Inferior parietal cortex (tissue), 1 donor: ENCODE data around the gene ARHGAP5.
"Not testable (repeated sequence)": the region's sequence is repeated elsewhere in the genome, so short reads cannot be mapped to it uniquely, and the experiment has no call there.

Experiments used
- DNase-seq: peaks from one replicate; pipeline ENCODE4 v3.0.0-alpha.2; 2016; ENCODE audit errors: extremely low spot score

ARHGAP5 gene

DNA sequence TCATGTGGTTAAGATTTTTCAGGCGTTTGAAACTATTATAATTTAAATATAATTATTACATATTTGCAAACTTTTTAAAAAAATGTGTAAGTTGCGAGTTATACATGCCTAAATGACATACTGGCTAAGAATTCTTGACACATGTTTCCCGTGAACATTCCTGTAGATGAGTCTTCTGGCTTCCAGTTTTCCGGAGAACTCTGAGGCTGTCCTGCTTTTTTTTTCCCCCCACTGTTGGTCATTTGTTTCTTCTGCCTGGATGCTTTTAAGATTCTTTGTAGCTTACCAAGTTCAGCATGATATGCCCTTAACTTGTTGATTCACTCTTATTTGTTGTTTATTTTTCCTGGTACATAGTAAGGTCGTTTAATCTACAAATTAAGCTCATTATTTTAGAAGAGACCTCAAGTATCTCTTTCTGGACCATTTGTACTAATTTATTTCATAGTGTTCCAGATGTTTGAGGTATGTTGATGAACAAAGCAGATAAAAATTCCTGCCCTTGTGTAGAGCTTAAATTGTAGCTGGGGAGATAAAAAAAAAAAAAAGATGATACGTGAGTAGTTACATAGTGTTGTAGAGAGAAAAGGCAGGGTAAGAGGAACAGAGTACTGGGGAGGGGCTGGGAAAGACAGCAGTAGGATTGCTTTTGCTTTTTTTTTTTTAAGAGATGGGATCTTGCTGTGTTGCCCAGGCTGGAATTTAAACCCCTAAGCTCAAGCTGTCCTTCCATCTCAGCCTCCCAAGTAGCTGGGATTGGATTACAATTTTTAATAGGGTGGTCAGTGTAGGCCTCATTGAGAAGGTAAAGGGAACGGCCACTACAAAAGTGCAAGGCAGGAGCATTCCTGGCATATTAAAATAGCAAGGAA is 32.8 kb downstream of the ARHGAP5 start:
- no peak for DNase-seq

DNA sequence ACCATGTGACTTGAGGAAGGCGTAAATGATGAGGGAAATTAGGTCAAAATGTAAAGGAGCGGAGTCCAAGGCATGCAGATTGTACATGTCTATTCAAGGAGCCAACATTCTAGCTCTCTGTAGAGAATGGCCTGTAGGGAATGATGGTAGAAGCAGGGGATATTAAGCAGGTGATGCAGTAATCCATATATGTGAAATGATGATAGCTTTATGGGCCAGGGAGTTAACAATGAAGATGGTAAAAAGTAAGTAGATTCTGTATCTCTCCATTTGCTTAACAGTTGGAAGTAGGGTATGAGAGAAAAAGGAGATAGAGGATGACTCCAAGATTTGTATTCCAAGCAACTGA is 33.4 kb downstream of the ARHGAP5 start:
- no peak for DNase-seq

DNA sequence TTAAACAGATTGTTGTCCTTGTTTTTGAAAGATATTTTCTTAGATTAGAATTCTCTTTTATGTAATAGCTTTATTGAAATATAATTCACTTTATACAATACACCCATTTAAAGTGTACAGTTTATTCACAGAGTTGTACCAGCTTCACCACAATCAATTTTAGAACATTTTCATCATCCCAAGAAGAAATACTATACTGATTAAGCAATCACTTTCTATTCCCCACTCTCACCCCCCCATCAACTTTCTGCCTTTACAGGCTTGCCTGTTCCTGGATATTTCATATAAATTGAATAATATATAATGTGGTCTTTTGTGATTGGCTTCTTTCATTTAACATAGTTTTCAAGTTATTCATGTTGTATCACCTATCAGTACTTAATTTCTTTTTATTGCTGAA is 44.4 kb downstream of the ARHGAP5 start:
- DNase-seq, result no peak

DNA sequence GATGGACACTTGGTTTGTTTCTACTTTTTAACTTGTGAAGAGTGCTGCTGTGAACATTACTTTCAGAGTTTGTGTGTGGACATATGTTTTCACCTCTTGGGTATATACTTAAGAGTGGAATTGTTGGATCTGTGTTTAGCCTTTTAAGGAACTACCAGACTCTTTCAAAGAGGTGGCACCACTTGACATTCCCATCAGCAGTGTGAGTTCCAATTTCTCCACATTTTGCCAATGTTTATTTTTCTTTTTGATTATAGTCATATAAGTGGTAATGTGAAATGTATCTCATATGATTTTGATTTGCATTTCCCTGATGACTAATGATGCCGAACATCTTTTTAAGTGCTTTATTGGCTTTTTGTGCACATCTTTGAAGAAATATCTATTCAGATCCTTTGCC is 44.8 kb downstream of the ARHGAP5 start:
- no peak for DNase-seq

- DNase-seq, result not testable (repeated sequence)
These were observed 50.0 kb downstream of the ARHGAP5 start for GRCh38 chr14:32126899-32127730.

DNA sequence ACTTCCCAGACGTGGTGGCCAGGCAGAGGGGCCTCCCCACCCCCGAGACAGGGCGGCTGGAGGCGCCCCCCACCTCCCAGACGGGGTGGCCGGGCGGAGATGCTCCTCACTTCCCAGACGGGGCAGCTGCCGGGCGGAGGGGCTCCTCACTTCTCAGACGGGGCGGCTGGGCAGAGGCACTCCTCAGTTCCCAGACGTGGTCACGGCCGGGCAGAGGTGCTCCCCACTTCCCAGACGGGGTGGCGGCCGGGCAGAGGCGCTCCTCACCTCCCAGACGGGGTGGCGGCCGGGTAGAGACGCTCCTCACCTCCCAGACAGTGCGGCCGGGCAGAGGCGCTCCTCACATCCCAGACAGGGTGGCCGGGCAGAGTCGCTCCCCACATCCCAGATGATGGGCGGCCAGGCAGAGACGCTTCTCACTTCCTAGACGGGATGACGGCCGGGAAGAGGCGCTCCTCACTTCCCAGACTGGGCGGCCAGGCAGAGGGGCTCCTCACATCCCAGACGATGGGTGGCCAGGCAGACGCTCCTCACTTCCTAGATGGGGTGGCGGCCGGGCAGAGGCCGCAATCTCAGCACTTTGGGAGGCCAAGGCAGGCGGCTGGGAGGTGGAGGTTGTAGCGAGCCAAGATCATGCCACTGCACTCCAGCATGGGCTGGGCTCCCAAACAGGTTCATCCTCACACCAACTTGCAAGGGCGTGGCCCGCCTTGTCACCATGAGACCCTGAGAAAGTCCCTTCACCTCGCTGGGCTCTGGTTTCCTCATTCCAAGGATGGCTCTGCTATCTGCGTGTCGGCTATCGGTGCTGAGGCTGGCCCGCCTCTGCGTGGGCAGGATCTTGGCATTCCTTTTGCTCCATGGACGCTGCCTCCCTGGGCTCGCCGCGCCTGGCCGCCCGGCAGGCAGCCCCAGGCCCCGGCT is 50.9 kb downstream of the ARHGAP5 start:
- DNase-seq, result not testable (repeated sequence)

- DNase-seq, result no peak
These were observed 51.6 kb downstream of the ARHGAP5 start for GRCh38 chr14:32128703-32129102.

- DNase-seq, result no peak
These were observed 52.0 kb downstream of the ARHGAP5 start for GRCh38 chr14:32129124-32129523.

DNA sequence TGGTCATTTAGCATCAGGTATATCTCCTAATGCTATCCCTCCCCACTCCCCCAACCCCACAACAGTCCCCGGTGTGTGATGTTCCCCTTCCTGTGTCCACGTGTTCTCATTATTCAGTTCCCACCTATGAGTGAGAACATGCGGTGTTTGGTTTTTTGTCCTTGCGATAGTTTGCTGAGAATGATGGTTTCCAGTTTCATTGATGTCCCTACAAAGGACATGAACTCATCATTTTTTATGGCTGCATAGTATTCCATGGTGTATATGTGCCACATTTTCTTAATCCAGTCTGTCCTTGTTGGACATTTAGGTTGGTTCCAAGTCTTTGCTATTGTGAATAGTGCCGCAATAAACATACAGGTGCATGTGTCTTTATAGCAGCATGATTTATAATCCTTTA is 54.6 kb downstream of the ARHGAP5 start:
- DNase-seq, result not testable (repeated sequence)

DNA sequence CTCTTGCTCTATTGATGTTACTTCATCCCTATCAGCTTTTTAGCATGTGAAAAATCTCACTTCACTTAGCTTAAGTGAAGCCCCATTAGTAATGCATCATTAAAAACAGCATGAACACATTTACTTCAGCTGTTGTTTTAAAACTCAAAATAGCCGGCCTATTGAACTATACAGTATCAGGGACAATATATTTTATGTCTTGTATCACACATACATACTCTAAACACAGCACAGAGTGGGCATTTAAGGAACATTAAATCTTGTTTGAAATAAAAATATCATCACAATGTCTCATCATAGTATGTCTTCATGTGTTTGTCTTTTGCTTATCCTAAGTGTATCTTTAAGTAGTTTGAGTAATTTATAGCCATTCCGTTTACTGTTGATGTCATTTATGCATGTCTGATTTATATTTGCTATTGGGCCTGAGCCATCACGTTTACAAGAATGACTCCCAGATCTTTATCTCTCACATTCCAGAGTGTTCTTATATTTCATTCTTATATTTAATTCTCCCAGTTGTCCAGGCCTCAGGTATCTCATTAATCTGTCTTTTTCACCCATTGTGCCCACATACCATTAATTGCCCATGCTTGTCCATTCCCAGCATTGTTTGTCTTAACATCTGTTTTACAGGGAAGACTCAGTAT is 57.5 kb downstream of the ARHGAP5 start:
- no peak for DNase-seq

DNA sequence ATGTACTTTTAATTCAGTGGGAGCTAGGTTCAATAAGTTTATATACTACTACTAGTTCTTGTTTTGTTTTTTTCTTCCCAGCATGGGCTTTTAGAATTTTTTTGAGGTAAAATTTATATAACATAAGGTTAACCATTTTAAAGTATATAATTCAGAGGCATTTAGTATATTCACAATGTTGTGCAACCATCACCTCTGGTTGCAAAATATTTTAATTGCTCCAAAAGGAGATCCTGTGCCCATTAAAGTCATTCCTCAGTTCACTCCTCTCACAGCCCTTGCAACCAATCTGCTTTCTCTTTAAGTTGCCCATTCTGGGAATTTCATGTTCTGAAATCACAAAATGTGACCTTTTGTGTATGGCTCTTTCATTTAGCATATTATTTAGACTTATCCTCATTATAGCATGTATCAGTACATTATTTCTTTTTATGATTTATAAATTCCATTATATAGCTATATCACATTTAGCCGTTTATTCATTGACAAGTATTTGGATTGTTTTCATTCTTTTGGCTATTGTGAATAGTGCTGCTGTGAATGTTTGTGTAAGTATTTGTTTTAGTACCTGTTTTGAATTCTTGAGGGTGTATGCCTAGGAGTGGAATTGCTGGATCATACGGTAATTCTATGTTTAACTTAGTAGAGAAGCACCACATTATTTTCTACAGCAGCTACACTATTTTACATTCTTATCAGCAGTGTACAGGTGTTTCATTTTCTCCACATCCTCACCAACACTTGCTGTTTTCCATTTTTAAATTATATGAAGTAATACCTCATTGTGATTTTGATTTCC is 59.1 kb downstream of the ARHGAP5 start:
- DNase-seq, result no peak

DNA sequence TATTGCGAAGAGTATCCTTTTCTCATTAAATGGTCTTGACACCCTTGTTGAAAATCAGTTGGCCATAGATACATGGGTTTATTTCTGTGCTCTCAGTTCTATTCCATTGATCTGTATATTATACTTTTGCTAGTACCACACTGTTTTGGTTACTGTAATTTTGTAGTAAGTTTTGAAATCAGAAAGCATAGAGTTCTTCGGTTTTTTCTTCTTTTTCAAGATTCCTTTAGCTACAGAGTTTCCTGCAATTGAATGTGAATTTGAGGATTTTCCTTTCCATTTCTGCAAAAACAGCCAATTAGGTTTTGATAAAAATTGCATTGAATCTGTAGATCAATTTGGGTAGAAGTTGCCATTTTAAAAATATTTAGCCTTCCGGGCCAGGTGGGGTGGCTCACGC is 60.2 kb downstream of the ARHGAP5 start:
- no peak for DNase-seq

GRCh38 chr14:32137892-32138291 is 60.8 kb downstream of the ARHGAP5 start:
- no peak for DNase-seq

- DNase-seq, result no peak
These were observed 65.2 kb downstream of the ARHGAP5 start for GRCh38 chr14:32142341-32142740.

GRCh38 chr14:32142754-32143437 is 65.8 kb downstream of the ARHGAP5 start:
- DNase-seq, result no peak

- no peak for DNase-seq
These were observed 73.3 kb downstream of the ARHGAP5 start for GRCh38 chr14:32150392-32150791.

GRCh38 chr14:32166029-32166428 is 88.9 kb downstream of the ARHGAP5 start:
- DNase-seq, result no peak

DNA sequence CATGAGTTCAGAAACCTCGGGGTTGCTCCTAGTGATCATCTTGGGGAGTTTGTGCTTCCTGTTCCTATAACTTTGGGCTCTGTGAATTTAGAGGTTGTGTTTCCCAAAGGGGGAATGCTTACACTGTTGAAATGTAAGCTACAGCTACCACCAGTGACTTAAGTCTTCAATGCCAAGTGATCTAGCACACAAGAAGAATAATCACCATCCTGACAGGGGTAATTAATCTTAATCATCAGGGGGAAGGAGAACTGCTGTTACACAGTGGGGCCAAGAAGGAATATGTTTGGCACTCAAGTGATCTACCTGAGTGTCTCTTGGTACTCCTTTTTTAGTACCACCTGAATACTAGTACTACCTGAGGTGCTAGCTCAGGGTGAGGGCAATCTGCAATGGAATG is 89.8 kb downstream of the ARHGAP5 start:
- DNase-seq, result no peak

GRCh38 chr14:32167907-32168306 is 90.8 kb downstream of the ARHGAP5 start:
- DNase-seq, result no peak

GRCh38 chr14:32169191-32169590 is 92.1 kb downstream of the ARHGAP5 start:
- no peak for DNase-seq
